ENCODE data around the gene MARS2. TPM values are rescaled to one million over a fixed set of nuclear protein-coding genes. Genes with fewer than 3 reads are reported as not detected.
"Not testable (repeated sequence)": the region's sequence is repeated elsewhere in the genome, so short reads cannot be mapped to it uniquely, and the experiment has no call there.

MARS2 gene
- total RNA-seq, 2 donors from 2014 or later: 16.2 to 31.4 TPM

- H3K9me3 Mint-ChIP-seq: no peaks in the 10 kb centered on the region
- ATAC-seq (no peak), DNase-seq (ENCODE audit: low spot score) (no peak)
- no peak overlapping the region for H3K27ac Mint-ChIP-seq
- no peaks in the 10 kb centered on the region for H3K27me3 Mint-ChIP-seq
- H3K36me3 Mint-ChIP-seq: peaks cover 19% of the 10 kb centered on the region
- H3K4me3 Mint-ChIP-seq: no peak overlapping the region
- H3K4me1 Mint-ChIP-seq (ENCODE audit: low read depth in 2 of 2): peaks cover 31 to 38% of the 10 kb centered on the region in 2 donors
Measured at GRCh38 chr2:197711578-197711977, 6.4 kb downstream of the MARS2 start.

DNA sequence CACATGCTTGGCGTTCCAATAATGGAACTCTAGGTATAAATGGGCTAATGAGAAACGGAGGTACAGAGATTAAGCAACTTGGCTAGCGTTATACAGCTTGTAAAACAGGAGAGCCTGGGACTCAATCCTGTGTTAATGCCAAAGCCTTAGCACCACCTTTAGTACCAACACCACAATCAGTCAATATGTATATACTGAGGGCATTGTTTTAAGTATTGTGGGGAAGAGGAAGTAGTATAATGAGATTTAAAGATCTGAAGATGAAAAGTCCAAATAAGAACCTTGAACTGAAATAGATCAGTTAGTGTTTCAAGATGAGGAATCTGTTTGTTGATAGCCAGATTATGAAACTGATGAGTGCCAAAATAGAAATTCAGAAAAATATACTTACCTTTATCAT is 8.1 kb downstream of the MARS2 start:
- no peak for DNase-seq (ENCODE audit: low spot score)
- H3K36me3 Mint-ChIP-seq: peaks cover 19% of the 10 kb centered on the region
- H3K4me1 Mint-ChIP-seq (ENCODE audit: low read depth in 2 of 2): peaks cover 22 to 31% of the 10 kb centered on the region in 2 donors
- no peaks in the 10 kb centered on the region for H3K27me3 Mint-ChIP-seq
- H3K4me3 Mint-ChIP-seq: no peak overlapping the region
- no peak overlapping the region for H3K27ac Mint-ChIP-seq
- no peaks in the 10 kb centered on the region for H3K9me3 Mint-ChIP-seq
- no peak for ATAC-seq

- ATAC-seq (no peak), DNase-seq (ENCODE audit: low spot score) (no peak)
- Mint-ChIP-seq H3K9me3 (no peaks in the 10 kb centered on the region), H3K36me3 (peaks cover 5% of the 10 kb centered on the region), H3K4me1 (ENCODE audit: low read depth in 2 of 2) (peaks cover 4 to 6% of the 10 kb centered on the region in 2 donors), H3K27ac (no peak overlapping the region), H3K4me3 (no peak overlapping the region), H3K27me3 (no peaks in the 10 kb centered on the region)
Measured at GRCh38 chr2:197717863-197718262, 12.7 kb downstream of the MARS2 start.

DNA sequence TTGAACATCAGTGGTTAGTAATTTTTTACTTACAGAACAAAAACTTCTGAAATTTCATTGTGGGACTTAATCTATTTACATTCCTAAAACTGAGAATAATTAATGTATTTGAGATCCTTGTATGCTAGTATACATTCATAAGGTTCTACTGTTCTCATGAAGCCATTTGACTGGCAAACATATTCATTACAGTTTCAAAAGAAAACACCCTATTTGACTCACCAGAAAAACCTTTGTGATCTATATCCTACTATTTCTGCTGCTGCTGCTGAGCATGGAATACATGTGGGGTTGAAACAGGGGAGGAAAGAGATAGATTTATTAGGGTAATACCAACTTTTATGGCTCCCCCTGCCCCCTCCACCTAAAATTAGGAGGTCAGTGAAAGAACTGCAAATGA is 21.8 kb downstream of the MARS2 start:
- H3K9me3 Mint-ChIP-seq: peaks cover 3% of the 10 kb centered on the region

GRCh38 chr2:197728555-197729544 is 23.7 kb downstream of the MARS2 start:
- H3K9me3 Mint-ChIP-seq, H3K27ac Mint-ChIP-seq, ATAC-seq: not testable (repeated sequence)

More for the DNA sequence above, 21.8 kb downstream of the MARS2 start:
- no peaks in the 10 kb centered on the region for H3K4me1 Mint-ChIP-seq (ENCODE audit: low read depth in 2 of 2)
- H3K27me3 Mint-ChIP-seq: no peaks in the 10 kb centered on the region
- ATAC-seq: no peak
- DNase-seq (ENCODE audit: low spot score): no peak
- no peak overlapping the region for H3K27ac Mint-ChIP-seq
- H3K4me3 Mint-ChIP-seq: no peak overlapping the region
- peaks cover 7% of the 10 kb centered on the region for H3K36me3 Mint-ChIP-seq

DNA sequence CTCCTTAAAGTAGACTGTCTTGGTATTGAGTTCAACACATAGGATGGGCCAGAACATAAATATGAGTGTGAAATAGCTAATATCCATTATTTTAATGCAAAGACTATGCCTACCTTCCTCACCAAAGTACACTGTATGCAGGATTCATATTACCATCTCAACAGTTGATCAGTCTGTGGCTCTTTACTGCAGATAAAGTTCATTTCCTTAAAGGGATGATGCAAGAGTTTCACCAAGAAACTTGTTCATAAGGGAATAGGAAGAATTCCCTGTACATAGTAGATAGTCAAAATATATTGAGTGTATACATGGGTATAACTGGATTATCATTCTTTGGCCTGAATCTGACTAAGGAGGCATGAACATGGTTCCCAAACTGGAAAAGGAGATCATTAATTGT is 35.0 kb downstream of the MARS2 start:
- no peaks in the 10 kb centered on the region for H3K4me1 Mint-ChIP-seq (ENCODE audit: low read depth in 2 of 2)
- H3K9me3 Mint-ChIP-seq: no peaks in the 10 kb centered on the region
- H3K36me3 Mint-ChIP-seq: no peaks in the 10 kb centered on the region
- DNase-seq (ENCODE audit: low spot score) (no peak), ATAC-seq (no peak)
- H3K4me3 Mint-ChIP-seq: no peak overlapping the region
- H3K27ac Mint-ChIP-seq: no peak overlapping the region
- H3K27me3 Mint-ChIP-seq: peaks cover 12 to 17% of the 10 kb centered on the region in 2 donors

More at GRCh38 chr2:197728555-197729544, 23.7 kb downstream of the MARS2 start:
- H3K36me3 Mint-ChIP-seq; H3K4me1 Mint-ChIP-seq (ENCODE audit: low read depth in 2 of 2); DNase-seq (ENCODE audit: low spot score); H3K4me3 Mint-ChIP-seq; H3K27me3 Mint-ChIP-seq: not testable (repeated sequence)

Other genes with a start within 250 kb of the MARS2 start
- 100 to 1,000 TPM; 380 to 655 TPM for gene HSPD1, start 205.5 kb upstream of the MARS2 start, total RNA-seq
- 100 to 1,000 TPM; 140 to 158 TPM for gene HSPE1, start 205.0 kb upstream of the MARS2 start, total RNA-seq
- gene MOB4, start 189.3 kb upstream of the MARS2 start, total RNA-seq: 10 to 100 TPM; 16.9 to 25.7 TPM
- gene RFTN2, start 29.8 kb upstream of the MARS2 start, total RNA-seq: not detected
- not detected for gene BOLL, start 80.0 kb downstream of the MARS2 start, total RNA-seq
- under 1 TPM; 0.14 to 0.95 TPM for gene PLCL1, start 99.2 kb downstream of the MARS2 start, total RNA-seq